HG03457 (cell line): ENCODE results near the gene SRXN1.

Source experiments
- ATAC-seq: cut with Tn5 transposase; IDR thresholded peaks from one replicate; pipeline ENCODE4 v1.9.1; 2021; ENCODE audit warnings: moderate number of reproducible peaks; ENCODE audit not compliant: unreplicated experiment

SRXN1 gene

GRCh38 chr20:637559-637958 lies 15.4 kb downstream of the SRXN1 start:
- ATAC-seq: no peak

GRCh38 chr20:635893-636338 lies 17.1 kb downstream of the SRXN1 start:
- no peak for ATAC-seq

GRCh38 chr20:635028-635892 lies 17.7 kb downstream of the SRXN1 start:
- no peak for ATAC-seq

DNA sequence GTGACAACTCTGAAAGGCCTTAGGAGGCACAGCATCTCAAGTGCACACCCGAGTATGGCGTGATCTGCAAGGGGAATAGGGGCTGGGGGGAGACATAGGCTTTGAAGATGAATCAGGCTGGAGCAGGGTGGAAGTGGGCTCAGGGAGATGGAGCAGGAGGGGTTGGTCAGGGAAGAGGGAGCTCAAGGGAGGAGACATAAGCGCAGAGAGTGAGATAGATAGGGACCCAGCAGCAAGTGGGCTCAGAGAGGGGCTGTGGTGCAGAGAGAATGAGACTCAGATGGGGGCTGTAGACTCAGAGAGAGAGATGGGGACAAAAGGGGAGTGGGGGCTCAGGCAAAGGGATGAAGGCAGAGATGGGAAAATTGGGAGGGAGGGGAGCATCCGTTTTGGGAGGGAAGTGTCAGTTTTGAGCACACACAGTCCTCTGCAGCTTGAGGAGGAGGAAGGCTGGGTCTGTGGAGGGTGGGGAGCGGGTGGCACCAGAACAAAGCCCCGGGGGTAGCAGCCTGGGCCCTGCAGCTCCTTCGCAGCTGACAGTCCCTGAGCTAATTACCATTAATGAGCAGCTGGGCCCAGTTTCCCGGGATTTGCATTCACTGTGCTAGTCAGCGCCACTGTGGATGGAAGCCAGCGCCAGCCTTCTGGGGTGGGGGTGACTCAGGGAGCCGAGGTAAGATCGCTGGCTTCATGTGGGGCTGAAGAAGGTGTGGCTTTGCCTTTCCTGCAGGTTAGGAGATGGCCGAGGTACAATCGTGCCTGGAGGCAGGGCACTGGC lies 18.7 kb downstream of the SRXN1 start:
- ATAC-seq: no peak

GRCh38 chr20:631101-631500 lies 21.9 kb downstream of the SRXN1 start:
- ATAC-seq: no peak

GRCh38 chr20:626579-626978 lies 26.4 kb downstream of the SRXN1 start:
- ATAC-seq: no peak

GRCh38 chr20:625360-625932 lies 27.6 kb downstream of the SRXN1 start:
- no peak for ATAC-seq

DNA sequence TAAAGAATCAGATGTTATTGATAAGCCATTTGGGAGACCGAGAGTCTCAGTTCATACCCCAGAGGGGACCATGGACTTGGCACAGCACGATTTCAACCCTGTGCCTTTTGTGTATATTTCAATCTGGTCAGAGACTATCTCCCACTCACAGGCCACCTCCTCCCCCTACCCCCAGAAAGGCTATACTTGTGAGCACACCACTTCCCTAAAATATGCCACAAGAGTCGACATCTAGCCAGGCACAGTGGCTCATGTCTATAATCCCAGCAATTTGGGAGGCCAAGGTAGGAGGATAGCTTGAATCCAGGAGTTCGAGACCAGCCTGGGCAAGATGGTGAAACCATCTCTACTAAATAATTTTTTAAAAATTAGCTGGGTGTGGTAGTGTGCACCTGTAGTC lies 29.3 kb downstream of the SRXN1 start:
- ATAC-seq: no peak

DNA sequence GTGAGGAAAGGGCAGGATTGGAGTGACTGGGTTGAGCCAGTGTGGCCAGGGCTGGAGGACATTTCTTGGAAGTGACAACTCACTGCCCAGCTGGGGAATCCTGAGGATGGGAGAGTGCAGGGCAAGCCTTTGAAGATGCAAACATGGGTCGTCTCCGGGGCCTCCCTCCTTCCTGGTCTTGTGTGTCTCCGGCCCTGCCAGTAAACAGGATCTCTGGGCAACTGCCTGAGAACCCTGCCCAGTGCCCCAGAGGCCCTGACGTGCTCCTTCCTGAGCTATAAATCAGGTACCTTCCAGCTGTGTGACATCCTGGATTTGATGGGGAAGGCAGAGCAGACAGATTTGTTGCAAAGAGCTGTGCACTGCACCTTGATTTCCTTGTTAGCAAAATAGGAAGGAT lies 30.0 kb downstream of the SRXN1 start:
- no peak for ATAC-seq

GRCh38 chr20:622161-622560 lies 30.8 kb downstream of the SRXN1 start:
- no peak for ATAC-seq

DNA sequence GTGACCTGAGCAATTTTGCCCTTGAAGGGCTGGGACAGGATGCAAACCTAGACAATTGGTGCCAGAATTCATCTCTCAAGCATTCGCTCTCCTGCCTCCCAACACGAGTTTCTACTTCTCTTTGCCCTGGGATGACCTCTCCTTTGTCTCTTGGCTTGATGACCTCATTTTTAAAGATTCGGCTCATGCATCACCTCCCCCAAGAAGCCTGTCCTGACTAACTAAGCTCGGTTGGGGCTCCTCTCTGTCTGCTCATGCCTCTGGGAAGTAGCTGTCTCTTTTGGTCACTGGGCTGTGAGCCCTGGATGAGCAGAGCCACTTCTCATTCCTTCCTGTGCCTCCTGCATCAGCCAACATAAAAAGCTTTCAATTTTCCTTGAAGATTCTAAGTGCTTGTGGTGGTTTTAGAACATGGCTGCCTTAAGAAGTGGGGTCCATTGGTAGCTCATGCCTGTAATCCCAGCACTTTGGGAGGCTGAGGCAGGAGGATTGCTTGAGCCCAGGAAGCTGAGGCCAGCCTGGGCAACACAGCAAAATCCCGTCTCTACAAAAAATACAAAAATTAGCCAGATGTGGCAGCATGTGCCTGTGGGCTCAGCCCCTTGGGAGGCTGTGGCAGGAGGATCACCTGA lies 31.8 kb downstream of the SRXN1 start:
- ATAC-seq: no peak

GRCh38 chr20:620246-620645 lies 32.8 kb downstream of the SRXN1 start:
- ATAC-seq: no peak

DNA sequence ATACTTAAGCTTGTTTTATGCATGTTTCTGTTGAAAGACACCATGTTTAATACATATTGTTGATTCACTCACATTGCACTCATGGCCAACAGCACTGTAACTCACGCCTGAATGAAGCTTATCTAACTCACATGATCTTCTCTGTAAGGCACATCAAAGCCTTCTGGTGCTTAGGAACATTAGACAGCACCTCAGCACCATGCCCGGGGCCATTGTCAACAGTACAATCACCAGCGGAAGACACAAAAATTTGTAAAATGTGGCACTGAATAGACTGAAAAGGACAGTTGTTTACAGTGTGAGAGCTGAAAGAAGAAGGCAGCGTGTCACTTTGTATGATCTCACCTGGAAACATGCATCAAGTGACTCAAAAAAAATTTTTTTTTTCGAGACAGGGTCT lies 34.0 kb downstream of the SRXN1 start:
- no peak for ATAC-seq

GRCh38 chr20:617934-618690 lies 34.9 kb downstream of the SRXN1 start:
- ATAC-seq: no peak

DNA sequence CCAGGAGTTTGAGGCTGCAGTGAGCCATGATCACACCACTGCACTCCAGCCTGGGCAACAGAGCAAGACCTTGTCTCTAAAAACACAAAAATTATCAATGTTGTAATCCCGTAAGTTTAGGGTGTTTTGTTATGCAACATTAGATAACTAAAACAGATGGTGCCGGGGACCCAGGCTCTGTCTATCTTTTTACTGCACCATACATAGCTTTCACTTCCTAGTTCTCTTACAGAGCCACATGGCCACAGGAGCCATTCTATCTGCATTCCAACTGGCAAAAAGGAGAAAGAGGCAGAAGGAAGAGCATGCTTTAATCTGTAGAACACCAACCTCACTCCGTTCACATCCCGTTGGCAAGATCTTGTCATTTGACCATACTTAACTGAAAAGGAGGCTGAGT lies 37.5 kb downstream of the SRXN1 start:
- ATAC-seq: no peak

DNA sequence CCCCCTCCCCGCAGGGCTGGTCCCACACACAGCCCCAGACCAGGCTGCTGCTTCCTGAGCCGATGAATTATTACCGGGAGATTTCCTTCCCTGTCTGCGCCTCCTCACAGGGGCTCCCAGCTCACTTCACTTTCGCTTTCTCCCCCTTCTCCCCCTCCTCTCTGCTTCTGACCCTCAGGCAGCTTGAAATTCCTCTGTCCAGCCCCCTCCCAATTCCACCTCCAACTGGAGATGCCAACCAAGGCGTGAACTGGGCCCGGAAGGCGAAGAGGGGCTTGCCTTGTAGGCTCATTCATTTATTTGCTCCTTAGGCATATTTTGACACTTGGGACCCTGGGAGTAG lies 41.2 kb downstream of the SRXN1 start:
- ATAC-seq: no peak

DNA sequence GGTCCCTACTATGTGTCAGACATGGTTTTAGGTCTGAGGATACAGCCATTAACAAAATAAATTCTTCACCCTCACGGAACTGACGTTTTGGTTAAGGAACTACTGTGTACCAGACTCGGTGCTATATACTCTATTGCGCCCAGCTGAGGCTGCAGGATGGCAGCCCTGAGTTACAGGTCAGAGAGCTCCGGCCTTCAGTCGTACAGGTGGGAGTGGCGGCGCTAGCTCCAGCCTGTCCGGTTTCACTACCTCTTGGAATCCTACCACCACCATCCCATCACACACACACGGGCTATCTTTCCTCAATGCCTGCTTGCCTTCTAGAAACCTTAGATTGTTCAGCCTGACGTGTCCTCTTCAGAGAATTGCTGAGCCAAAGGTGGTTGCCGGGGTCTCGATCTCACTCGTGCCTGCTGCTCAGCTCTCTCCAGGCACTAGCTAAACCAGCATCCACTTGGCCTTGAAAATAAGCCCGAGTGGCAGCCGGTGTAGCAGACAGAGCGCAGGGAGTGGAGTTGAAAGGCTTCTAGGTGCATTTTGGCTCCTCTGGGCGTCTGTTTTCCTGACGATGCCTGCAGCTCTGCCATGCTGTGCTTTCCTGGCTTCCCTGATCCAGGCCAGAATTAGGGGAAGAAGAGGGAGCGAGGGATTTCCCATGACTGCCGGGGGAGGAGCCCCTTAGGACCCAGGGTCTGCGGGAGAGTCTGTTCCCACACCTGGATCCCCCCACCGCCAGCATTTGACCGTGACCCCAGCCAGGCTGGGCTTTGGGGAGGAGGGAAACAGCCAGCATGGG lies 41.8 kb downstream of the SRXN1 start:
- no peak for ATAC-seq

DNA sequence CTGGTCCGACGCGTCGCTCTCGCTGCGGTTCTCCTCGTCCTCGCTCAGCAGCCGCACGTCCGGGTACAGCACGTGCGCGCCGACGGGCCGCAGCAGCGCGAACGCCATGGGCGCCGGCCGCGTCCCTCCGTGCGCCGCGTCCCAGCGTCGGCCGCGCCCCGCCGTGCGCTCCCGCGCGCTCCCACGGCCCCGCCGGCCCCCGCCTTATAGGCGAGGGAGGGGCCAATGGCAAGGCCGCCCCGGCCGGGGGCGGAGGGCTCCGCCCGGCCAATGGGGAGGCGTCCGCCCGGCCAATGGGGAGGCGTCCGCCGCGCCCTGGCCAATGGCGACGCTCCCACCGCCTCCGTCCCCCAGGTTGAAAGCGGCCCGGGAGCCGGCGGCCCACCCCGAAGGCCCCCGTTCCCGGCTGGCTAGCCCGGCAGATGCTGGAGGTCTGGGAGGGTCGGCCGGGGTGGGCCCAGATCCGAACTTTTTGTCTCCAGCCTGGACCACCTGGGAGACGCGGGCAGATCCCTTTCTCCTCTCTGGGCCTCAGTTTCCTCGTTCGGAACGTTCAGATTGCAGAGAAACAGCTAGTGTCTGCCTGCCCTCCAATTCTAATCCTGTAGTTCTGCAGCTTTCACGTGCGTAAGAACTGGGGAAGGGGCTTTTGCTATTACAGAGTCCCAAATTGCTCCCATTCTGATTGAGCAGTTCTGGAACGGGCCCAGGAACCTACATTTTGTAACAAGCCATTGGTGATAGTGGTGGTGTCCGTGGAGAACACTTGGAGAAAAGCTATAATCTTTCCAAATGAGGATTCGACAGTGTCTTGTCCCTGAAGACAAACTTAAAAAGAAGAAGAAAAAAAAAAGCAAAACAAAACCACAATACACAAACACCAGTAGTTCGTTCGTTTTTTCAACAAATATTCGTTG lies 42.6 kb downstream of the SRXN1 start, which contains the start of gene TCF15:
TCF15 (minus strand) TSS at position 180 of the 917 bp plus-strand sequence; CDS start at position 108, 72 bp downstream.
- ATAC-seq: no peak
